ENCODE data around the gene EEFSEC.

The EEFSEC gene

GRCh38 chr3:128320551-128321340 lies 167.5 kb downstream of the EEFSEC start:
- DNase-seq = peak; percentile 70

DNA sequence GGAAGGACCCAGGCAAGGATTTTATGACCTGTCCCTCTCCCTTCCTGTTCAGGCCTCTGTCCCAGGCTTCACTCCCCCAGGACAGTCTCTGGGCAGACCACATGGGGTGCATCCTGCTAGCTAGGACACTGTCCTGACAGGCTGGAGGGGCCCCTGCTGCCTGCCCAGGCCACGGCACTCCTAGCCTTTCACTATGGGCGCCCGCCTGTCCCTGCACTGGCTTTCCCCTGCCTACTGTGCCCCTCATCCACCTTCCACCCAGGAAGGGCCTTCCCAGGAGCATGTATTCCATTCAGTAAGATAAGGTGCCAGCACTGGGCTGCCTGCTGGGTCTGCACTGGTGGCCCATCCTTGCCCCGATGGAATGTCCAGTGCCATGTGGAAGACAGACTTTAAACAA lies 168.1 kb downstream of the EEFSEC start:
- DNase-seq = no peak

DNA sequence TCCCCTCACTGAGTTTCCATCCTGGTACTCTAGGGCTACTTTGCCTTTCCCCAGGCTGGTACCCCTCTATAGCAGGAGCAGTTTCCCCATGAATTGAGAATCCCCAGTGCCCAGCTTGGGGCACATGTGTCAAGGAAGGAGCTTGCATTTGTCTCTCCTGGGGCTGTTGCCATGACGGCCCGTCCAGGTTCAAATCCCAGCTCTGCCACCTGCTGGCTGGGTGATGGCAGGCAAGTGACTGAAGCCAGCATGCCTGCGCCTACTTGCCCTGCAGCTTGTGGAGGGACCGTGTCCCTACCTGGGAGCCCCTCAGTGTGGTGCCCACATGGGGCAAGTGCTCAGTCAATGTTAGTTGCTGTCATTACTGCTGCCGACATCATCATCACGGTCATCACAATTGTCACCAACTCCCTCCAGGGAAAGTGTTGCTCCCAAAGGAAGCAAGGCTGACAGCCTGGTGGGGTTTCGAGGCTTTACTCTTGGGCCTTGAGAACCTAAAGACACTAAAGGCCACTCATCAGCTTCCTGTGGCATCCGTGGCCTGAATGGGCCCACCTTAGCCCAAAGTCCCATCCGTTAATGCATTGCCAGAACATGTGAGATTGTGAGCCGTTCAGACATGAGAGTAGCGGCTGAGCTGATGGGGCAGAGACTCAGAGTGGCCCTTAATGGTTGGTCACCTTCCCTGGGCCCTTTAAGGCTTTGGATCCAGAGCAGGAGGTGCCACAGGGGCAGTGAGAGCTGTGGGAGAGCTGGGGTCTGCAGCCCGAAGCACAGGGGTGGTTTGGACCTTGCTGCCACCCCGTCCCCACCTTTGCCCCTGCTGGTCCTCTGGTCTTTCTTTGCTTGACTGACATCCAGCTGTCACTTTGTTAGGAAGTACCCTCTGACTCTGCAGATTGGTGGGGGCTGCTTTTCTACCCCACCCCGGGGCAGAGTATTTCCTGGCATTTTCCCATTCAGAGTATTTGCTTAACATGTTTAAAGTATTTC lies 169.0 kb downstream of the EEFSEC start:
- DNase-seq = peak; percentile 65

- peak; percentile 85 for DNase-seq
These were observed 170.2 kb downstream of the EEFSEC start for GRCh38 chr3:128323206-128324081.

- DNase-seq = no peak
These were observed 171.8 kb downstream of the EEFSEC start for GRCh38 chr3:128324911-128325592.

DNA sequence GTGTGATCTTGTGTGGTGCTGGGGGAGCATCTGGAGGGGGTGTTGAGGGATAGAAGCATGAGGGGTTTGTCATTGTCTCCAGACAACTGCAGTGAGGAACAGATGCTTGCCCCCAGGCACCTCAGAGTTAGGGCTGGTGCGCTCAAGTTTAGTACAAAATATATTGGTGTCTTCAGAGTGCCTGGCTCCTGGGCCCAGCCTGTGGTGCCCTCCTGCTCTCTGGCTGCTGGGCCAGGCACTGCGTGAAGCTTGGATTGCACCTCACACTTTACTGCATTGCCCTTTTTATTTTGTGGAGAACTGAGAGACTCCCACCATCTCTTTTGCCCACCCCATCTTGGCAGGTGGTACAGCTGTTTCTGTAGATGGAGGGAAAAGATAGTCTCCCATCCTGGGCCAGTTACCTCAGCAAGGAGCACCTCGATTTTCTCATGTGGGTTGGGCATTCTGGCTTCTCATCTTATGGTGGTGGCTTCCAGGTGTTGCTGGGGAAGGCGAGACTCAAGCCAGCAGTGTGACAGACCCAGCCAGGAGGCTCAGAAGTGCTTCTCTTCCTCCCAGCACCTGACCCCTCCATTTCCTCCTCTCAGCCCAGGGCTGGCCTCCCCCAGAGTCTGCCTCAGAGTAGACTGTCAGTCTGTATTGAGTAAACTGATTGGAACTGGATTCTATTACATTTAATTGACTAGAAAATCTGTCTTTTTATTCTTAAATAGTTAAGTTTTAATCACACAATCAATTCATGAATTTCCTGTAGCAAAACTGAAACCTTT lies 173.0 kb downstream of the EEFSEC start:
- no peak for DNase-seq

GRCh38 chr3:128327606-128328031 lies 174.3 kb downstream of the EEFSEC start:
- DNase-seq = no peak

DNA sequence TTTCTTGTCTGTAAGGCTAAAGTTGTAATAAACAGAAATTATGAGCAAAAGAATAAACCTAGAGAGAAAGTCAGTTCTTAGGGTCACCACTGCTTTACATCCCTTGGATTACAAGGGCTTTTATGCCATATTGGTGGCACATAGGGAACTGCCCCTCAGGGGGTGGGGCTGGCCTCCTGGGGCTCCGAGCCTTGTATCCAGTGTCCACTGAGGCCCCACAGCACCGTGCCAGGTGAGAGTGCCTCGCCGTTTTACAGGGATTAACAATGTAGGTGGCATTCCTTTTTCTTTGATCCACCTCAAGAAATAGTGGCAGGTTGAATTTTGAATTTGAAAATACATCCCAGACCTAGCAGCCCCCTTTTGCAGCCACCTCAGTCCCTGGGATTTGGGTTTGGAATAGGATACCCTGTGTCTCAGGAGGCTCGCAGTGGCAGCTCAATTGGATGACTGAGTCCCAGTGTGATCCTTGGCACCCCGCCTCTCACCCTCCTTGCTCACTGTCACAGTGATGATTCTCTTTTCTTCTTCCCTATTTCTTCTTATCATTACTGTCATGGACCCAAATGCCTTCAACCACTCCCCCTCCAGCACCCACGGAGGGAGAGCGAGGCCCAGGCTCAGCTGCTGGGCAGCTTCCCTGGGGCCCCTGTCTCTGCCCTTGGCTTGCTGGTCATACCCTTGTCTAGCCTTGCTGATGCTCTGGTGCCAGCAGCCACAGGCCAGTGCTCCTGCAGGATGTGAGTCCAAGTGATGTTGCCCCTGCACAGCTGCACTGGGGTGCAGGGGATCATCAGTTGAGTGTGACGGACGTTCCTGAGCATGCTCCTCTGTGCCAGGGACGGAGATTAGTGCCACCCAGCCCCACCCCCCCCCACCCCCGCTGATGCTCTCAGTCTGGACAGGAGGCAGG lies 175.5 kb downstream of the EEFSEC start:
- no peak for DNase-seq

- no peak for DNase-seq
These were observed 176.4 kb downstream of the EEFSEC start for GRCh38 chr3:128329491-128330213.

DNA sequence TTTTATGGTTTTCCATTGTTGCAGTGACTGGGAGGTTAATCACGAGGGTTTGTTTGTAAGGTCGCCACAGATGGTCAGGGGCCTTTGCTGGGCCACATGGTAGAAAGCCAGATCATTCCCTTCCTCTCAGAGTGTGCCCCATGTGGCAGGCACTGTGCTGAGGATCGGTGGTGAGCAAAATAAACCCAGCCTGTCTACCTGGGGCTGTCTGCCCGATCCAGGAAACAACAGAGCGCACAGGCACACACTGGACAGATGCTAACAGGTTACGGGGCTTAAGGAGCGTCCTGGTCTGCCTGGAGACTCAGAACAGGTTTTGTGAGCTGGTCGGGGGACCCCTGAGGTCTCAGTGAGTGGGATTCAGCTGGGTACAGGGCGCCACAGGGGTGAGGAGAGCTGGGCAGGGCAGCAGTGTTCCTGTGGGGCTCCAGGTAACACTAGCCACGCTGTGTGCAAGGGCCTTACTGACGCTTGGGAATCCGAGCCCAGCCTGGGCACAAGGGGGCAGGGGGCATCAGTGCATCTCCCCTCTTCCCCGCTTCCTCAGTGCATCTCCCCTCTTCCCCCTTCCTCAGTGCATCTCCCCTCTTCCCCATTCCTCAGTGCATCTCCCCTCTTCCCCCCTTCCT lies 177.0 kb downstream of the EEFSEC start:
- DNase-seq = no peak

GRCh38 chr3:128334086-128334645 lies 180.9 kb downstream of the EEFSEC start:
- DNase-seq = no peak

GRCh38 chr3:128334766-128335165 lies 181.5 kb downstream of the EEFSEC start:
- DNase-seq = no peak

DNA sequence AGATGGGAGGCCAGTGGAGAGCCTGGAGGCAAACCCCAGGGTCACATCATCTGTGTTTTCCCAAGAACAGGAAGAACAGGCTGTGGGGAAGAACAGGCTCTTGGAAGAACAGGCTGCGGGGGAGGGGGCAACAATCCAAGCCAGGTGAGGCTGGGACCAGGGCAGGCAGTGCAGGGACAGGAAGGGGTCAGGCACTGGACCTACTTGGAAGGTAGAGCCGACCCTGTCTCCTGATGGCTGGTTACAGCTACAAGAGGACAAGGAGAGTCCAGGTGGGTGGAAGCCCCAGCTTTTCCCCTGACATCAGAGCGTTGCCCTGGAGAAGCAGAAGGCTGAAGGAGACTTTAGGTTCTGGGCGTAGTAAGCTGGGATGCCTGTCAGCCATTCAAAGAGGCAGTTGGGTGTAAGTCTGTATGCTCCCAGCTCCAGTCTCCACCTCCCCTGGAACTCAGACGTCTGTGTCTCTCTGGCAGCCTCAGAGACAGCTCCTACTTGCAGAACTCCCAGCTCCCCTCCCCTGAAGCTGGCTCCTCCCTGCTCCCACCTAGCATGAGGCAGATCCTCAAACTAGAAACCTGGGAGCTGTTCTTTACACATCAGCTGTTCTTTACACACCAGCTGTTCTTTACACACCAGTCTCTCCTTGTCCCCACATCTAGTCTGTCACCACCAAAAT lies 182.5 kb downstream of the EEFSEC start:
- DNase-seq = no peak

- DNase-seq = no peak
These were observed 183.3 kb downstream of the EEFSEC start for GRCh38 chr3:128336337-128337156.

- DNase-seq = no peak
These were observed 184.0 kb downstream of the EEFSEC start for GRCh38 chr3:128337305-128337704.

GRCh38 chr3:128338536-128339330 lies 185.5 kb downstream of the EEFSEC start:
- peak; percentile 45 for DNase-seq

Data from NCI-H146 (cell line).